Endothelial cell of umbilical vein (primary cell): ENCODE data around the gene S1PR5. TPM values are rescaled to one million over a fixed set of nuclear protein-coding genes. Genes with fewer than 3 reads are reported as not detected.

ENCODE experiments used
- BruUV-seq: library from RNA; stranded (reverse); fragments of 400-500 nt; replicated peaks from 2 replicates; lab custom pipeline; 2021; lab: Mats Ljungman, UMichigan
- CTCF ChIA-PET: fragments of 300-600, 350-600 bp; sonication (Branson Sonifier 250); formaldehyde crosslinking; loops from one replicate; lab custom pipeline; 2021; ENCODE audit warnings: antibody characterized with exemption, inconsistent platforms; lab: Charles Lee
- POLR2A ChIA-PET: fragments of 300-600, 350-600 bp; sonication (Branson Sonifier 250); formaldehyde crosslinking; loops from one replicate; lab custom pipeline; 2021; ENCODE audit warnings: antibody characterized with exemption, inconsistent platforms; lab: Charles Lee
- DNase-seq: peaks from one replicate; pipeline ENCODE4 v3.0.0-alpha.2; 2011; ENCODE audit warnings: low read depth, low spot score
- FAIRE-seq: peaks from 2 replicates; lab custom pipeline; 2011; peaks lifted over from hg19 to GRCh38; lab: Jason Lieb, UNC
- H2AFZ ChIP-seq: 2 replicates; pipeline ENCODE4 v1.6.0; 2012; ENCODE audit warnings: low read depth, low read length, control low read depth, inconsistent platforms
- H3K27ac ChIP-seq: 2 replicates; pipeline ENCODE4 v1.5.1; 2011; ENCODE audit warnings: low read depth, mild to moderate bottlenecking, control low read depth, low read length, moderate library complexity; ENCODE audit not compliant: insufficient read depth
- H3K27me3 ChIP-seq, 2 experiments: 2 replicates each; pipeline versions ENCODE4 v1.6.0 to v1.6.1; 2011; ENCODE audit warnings: low read length in 2 of 2, mixed read lengths in 1 of 2; ENCODE audit not compliant: control insufficient read depth in 2 of 2, insufficient read depth in 2 of 2
- H3K36me3 ChIP-seq, 2 experiments: 2 replicates in 1 of 2; 3 replicates in 1 of 2; pipeline ENCODE4 v1.5.1; 2011; ENCODE audit warnings: low read length in 2 of 2, mild to moderate bottlenecking in 1 of 2, moderate library complexity in 1 of 2; ENCODE audit not compliant: control insufficient read depth in 2 of 2, insufficient read depth in 2 of 2; ENCODE audit errors: extremely low read depth in 1 of 2
- H3K4me1 ChIP-seq: 3 replicates; pipeline ENCODE4 v1.5.1; 2011; ENCODE audit warnings: mild to moderate bottlenecking, low read length; ENCODE audit not compliant: control insufficient read depth, insufficient read depth; ENCODE audit errors: extremely low read depth
- H3K4me2 ChIP-seq: 2 replicates; pipeline ENCODE4 v1.6.1; 2011; ENCODE audit warnings: low read length, control low read depth, mixed read lengths; ENCODE audit not compliant: insufficient read depth
- H3K4me3 ChIP-seq, 3 experiments: fragments of 200-600 bp in 1 of 3; sonication (generic), shearing (Covaris generic) in 1 of 3; replicated peaks in 1 of 3; 2 replicates each; pipeline ENCODE4 v1.5.1; 2011 to 2016; ENCODE audit warnings: control low read depth in 3 of 3, low read length in 3 of 3, mild to moderate bottlenecking in 2 of 3, inconsistent platforms in 1 of 3, low read depth in 1 of 3, moderate library complexity in 1 of 3; ENCODE audit not compliant: insufficient read depth in 1 of 3
- H3K79me2 ChIP-seq: 2 replicates; pipeline ENCODE4 v1.6.0; 2012; ENCODE audit warnings: low read length, inconsistent platforms; ENCODE audit not compliant: control insufficient read depth, insufficient read depth
- H3K9ac ChIP-seq: replicated peaks from 2 replicates; pipeline ENCODE3; 2011; ENCODE audit warnings: low read length, control low read depth; ENCODE audit not compliant: insufficient read depth; ENCODE audit errors: extremely low read depth
- H3K9me1 ChIP-seq: replicated peaks from 3 replicates; pipeline ENCODE4 v1.6.0; 2011; ENCODE audit warnings: mild to moderate bottlenecking, low read length; ENCODE audit not compliant: control insufficient read depth, insufficient read depth; ENCODE audit errors: extremely low read depth
- H3K9me3 ChIP-seq: replicated peaks from 2 replicates; pipeline ENCODE4 v1.5.1; 2012; ENCODE audit warnings: low read length, inconsistent platforms; ENCODE audit not compliant: control insufficient read depth, insufficient read depth
- H4K20me1 ChIP-seq: replicated peaks from 2 replicates; pipeline ENCODE3; 2011; ENCODE audit warnings: mild to moderate bottlenecking, low read length; ENCODE audit not compliant: control insufficient read depth, insufficient read depth; ENCODE audit errors: extremely low read depth
- EZH2 ChIP-seq: IDR thresholded peaks from 2 replicates; pipeline ENCODE4 v1.6.1; 2012; ENCODE audit warnings: borderline replicate concordance, low read depth, mild to moderate bottlenecking, moderate library complexity, low read length, inconsistent platforms; ENCODE audit not compliant: severe bottlenecking
- FOS ChIP-seq: IDR thresholded peaks from 2 replicates; pipeline ENCODE4 v1.6.1; 2011; ENCODE audit warnings: mild to moderate bottlenecking, low read length, moderate library complexity, borderline replicate concordance; ENCODE audit not compliant: insufficient read depth
- JUN ChIP-seq: IDR thresholded peaks from 2 replicates; pipeline ENCODE4 v1.6.1; 2011; ENCODE audit warnings: borderline replicate concordance, low read depth; ENCODE audit not compliant: insufficient read length, insufficient read depth
- MYC ChIP-seq: IDR thresholded peaks from one replicate; pipeline ENCODE4 v1.6.1; 2011; ENCODE audit warnings: mild to moderate bottlenecking, low read depth, low read length
- POLR2A ChIP-seq: IDR thresholded peaks from 2 replicates; pipeline ENCODE4 v1.6.1; 2012; ENCODE audit warnings: low read depth, mild to moderate bottlenecking, control low read depth, low read length
- dilution Hi-C: fragments of 300-500 bp; cut with MboI; formaldehyde crosslinking; loops from one replicate; pipeline ENCODE4 v1.15.0; 2019; ENCODE audit warnings: low sequenced_read_pairs; ENCODE audit not compliant: extremely low pct_ligation_motif_present
- intact Hi-C: fragments of 100-400 bp; cut with micrococcal nuclease; formaldehyde crosslinking; loops from one replicate; pipeline ENCODE4 v1.10.0; 2022
- polyA plus RNA-seq, 4 experiments: library from polyadenylated mRNA; depleted of rRNA in 3 of 4; stranded (reverse) in 3 of 4; unstranded in 1 of 4; fragments of >200 nt; gene quantifications; 2 replicates each; pipeline versions ENCODE4 v1.2.1 to v1.2.3, GENCODE V29; 2011 to 2012; ENCODE audit warnings: missing spikeins in 1 of 4
- total RNA-seq: library from RNA; stranded (reverse); gene quantifications from 2 replicates; pipeline ENCODE4 v1.2.3, GENCODE V29; 2021
- TF ChIP-seq, protein P1 (sequence below), 2 donors: IDR thresholded peaks; 1 replicate in 1 of 2; 2 replicates in 1 of 2; pipeline ENCODE4 v1.5.1; 2011; ENCODE audit warnings: low read length in 2 of 2, mild to moderate bottlenecking in 2 of 2, moderate library complexity in 2 of 2, control low read depth in 1 of 2, inconsistent platforms in 1 of 2, low read depth in 1 of 2; ENCODE audit not compliant: insufficient read depth in 1 of 2; ENCODE audit errors: extremely low read depth in 1 of 2

The S1PR5 gene
- total and polyA plus RNA-seq, 2 donors (not counting 3 experiments of a cell fraction or from before 2014, with no cell fraction given) = not detected

DNA sequence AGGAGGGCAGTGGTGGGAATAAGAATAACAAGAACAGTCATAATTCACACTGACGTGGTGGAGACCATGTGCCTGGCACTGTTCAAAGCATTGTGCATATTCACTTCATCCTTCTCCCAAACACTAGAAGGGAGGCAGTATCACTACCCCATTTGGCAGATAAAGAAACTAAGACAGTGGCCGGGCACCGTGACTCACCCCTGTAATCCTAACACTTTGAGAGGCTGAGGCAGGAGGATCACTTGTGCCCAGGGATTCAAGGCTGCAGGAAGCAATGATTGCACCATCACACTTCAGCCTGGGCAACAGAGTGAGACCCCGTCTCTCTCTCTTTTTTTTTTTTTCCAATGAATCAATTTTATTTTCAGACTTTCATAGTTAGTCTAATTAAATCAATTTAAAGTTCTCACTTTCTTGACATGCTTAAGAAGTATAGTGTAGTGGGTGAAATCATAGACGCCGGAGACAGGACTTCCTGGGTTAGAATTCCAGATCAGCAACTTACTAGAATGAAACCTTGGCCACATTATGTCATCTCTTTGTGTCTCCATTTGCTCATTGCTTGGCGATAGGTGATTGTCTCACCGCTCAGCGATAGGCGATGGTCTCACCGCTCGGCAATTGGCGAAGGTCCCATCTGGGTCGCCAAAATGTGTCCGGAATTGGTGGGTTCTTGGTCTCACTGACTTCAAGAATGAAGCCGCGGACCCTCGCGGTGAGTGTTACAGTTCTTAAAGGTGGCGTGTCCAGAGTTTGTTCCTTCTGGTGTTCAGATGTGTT lies 21.1 kb upstream of the S1PR5 start:
- DNase-seq = no peak
- H2AFZ ChIP-seq = no peak overlapping the region
- no TSS peak for BruUV-seq
- H3K27me3 ChIP-seq = peaks cover 0 to 2% of the 10 kb centered on the region in 2 experiments
- H3K9ac ChIP-seq = no peak overlapping the region
- TF ChIP-seq MYC = no peak
- no peak for TF ChIP-seq FOS
- TF ChIP-seq, protein P1, sequence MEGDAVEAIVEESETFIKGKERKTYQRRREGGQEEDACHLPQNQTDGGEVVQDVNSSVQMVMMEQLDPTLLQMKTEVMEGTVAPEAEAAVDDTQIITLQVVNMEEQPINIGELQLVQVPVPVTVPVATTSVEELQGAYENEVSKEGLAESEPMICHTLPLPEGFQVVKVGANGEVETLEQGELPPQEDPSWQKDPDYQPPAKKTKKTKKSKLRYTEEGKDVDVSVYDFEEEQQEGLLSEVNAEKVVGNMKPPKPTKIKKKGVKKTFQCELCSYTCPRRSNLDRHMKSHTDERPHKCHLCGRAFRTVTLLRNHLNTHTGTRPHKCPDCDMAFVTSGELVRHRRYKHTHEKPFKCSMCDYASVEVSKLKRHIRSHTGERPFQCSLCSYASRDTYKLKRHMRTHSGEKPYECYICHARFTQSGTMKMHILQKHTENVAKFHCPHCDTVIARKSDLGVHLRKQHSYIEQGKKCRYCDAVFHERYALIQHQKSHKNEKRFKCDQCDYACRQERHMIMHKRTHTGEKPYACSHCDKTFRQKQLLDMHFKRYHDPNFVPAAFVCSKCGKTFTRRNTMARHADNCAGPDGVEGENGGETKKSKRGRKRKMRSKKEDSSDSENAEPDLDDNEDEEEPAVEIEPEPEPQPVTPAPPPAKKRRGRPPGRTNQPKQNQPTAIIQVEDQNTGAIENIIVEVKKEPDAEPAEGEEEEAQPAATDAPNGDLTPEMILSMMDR (IDR thresholded peaks at IDR 0.05; ENCODE audit: extremely low read depth in 1 of 2, insufficient read depth in 1 of 2, low read depth in 1 of 2, low read length in 2 of 2) = no peak
- no peak for TF ChIP-seq EZH2
- no peak for TF ChIP-seq POLR2A
- TF ChIP-seq JUN = no peak
- no peaks in the 10 kb centered on the region for H3K36me3 ChIP-seq
- H4K20me1 ChIP-seq = no peaks in the 10 kb centered on the region
- ChIA-PET CTCF (interaction anchor here (0.7 to 1.3 kb wide), 5 partner anchors 11 to 161 kb away, joined by 3 to 9 read pairs (median 4); no protein-coding TSS in a partner anchor), POLR2A (no interaction called here)
- no peak overlapping the region for H3K4me3 ChIP-seq
- no peaks in the 10 kb centered on the region for H3K9me3 ChIP-seq
- FAIRE-seq = no peak
- no peaks in the 10 kb centered on the region for H3K79me2 ChIP-seq
- no peak overlapping the region for H3K4me2 ChIP-seq
- intact Hi-C loops (no loop called here), dilution Hi-C loops (no loop called here)
- no peak overlapping the region for H3K27ac ChIP-seq
- no peaks in the 10 kb centered on the region for H3K9me1 ChIP-seq
- H3K4me1 ChIP-seq = peaks cover 3% of the 10 kb centered on the region
